Right lobe of liver (tissue), 4 donors: ENCODE measurements around the gene TSPO.

Experiments used
- POLR2A ChIP-seq: fragments of 450-650 bp; IDR thresholded peaks from one replicate; pipeline ENCODE4 v1.6.1; 2017; ENCODE audit warnings: antibody characterized with exemption, mild to moderate bottlenecking
- TF ChIP-seq, protein P1 (sequence below), 4 donors: fragments of 200-600 bp in 3 of 4; fragments of 450-650 bp in 1 of 4; IDR thresholded peaks; one replicate each; pipeline versions ENCODE4 v1.5.1 to v1.8.0; 2016 to 2022; ENCODE audit warnings: antibody characterized with exemption in 4 of 4, mild to moderate bottlenecking in 2 of 4
- donor health status: DM: no; HTN: no; CAD: no.
- donor health status: DM: no; HTN: no; CAD: no.
- donor health status: DM: no; HTN: yes; CAD: no.

DNA sequence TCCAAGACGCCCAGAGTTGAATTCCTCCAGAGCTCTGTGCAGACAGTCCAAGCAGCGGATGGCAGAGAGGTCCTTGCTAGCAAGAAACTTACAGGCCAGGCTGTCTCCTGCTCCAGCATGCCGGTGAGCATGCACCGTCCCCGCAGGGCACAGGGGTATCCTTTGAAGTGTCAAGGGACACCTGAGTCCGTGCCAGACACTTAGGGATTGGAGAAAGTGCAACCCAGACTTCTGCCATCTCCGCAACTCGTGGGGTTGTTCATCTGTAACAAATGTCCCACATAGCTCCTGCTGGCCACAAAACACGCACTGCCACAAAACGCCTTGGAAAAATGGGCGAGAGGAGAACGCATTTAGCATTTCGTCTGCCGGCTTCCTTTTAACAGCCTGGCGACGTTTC is 13.3 kb downstream of the TSPO start:
- TF ChIP-seq, protein P1, sequence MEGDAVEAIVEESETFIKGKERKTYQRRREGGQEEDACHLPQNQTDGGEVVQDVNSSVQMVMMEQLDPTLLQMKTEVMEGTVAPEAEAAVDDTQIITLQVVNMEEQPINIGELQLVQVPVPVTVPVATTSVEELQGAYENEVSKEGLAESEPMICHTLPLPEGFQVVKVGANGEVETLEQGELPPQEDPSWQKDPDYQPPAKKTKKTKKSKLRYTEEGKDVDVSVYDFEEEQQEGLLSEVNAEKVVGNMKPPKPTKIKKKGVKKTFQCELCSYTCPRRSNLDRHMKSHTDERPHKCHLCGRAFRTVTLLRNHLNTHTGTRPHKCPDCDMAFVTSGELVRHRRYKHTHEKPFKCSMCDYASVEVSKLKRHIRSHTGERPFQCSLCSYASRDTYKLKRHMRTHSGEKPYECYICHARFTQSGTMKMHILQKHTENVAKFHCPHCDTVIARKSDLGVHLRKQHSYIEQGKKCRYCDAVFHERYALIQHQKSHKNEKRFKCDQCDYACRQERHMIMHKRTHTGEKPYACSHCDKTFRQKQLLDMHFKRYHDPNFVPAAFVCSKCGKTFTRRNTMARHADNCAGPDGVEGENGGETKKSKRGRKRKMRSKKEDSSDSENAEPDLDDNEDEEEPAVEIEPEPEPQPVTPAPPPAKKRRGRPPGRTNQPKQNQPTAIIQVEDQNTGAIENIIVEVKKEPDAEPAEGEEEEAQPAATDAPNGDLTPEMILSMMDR (IDR thresholded peaks at IDR 0.05): no peak
- TF ChIP-seq POLR2A: no peak
